ENCODE data around the gene HS3ST4.

Gene HS3ST4

GRCh38 chr16:26128296-26128695, 436.5 kb downstream of the HS3ST4 start:
- no peak for DNase-seq

- no peak for DNase-seq
These were observed 438.2 kb downstream of the HS3ST4 start for GRCh38 chr16:26129997-26130396.

- no peak for DNase-seq
These were observed 441.8 kb downstream of the HS3ST4 start for GRCh38 chr16:26133416-26134093.

- no peak for DNase-seq
These were observed 442.8 kb downstream of the HS3ST4 start for GRCh38 chr16:26134588-26134987.

GRCh38 chr16:26137956-26138355, 446.2 kb downstream of the HS3ST4 start:
- no peak for DNase-seq

GRCh38 chr16:26139091-26139490, 447.3 kb downstream of the HS3ST4 start:
- no peak for DNase-seq

GRCh38 chr16:26139884-26140283, 448.1 kb downstream of the HS3ST4 start:
- DNase-seq, result no peak

GRCh38 chr16:26149364-26150190, 457.8 kb downstream of the HS3ST4 start:
- DNase-seq, result no peak

- no peak for DNase-seq
These were observed 463.5 kb downstream of the HS3ST4 start for GRCh38 chr16:26155221-26155620.

GRCh38 chr16:26157319-26157718, 465.6 kb downstream of the HS3ST4 start:
- no peak for DNase-seq

- DNase-seq, result no peak
These were observed 466.5 kb downstream of the HS3ST4 start for GRCh38 chr16:26158142-26158759.

- no peak for DNase-seq
These were observed 469.9 kb downstream of the HS3ST4 start for GRCh38 chr16:26161461-26162180.

- DNase-seq, result no peak
These were observed 477.7 kb downstream of the HS3ST4 start for GRCh38 chr16:26169473-26169872.

GRCh38 chr16:26175944-26176343, 484.2 kb downstream of the HS3ST4 start:
- no peak for DNase-seq

- DNase-seq, result no peak
These were observed 485.7 kb downstream of the HS3ST4 start for GRCh38 chr16:26177438-26177837.

GRCh38 chr16:26178298-26178697, 486.5 kb downstream of the HS3ST4 start:
- DNase-seq, result no peak

GRCh38 chr16:26186091-26186615, 494.4 kb downstream of the HS3ST4 start:
- no peak for DNase-seq
